IPS-11a (cell line): ENCODE data around the gene GPC5.

Experiments
- H3K4me3 ChIP-seq: one replicate; pipeline ENCODE4 v1.5.1; 2013; ENCODE audit warnings: low read depth, low read length, control low read depth

GPC5 gene

DNA sequence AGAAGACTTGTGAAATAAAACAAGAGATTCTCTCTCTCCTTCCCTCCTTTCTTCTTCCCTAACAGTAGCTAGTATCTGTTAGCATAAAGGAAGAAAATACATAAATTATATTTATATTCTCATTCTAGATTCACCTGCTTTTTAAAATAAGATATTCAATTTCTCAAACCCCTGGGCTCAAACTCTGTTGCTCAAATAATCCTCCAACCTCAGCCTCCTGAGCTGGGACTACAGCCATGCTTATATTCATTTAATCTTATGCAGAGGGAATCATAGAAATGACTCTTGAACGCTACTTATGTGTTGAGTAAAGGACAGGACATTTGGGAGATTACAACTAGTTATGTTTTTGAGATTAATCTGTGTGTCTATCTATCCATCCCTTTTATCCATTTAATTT, 56.2 kb downstream of the GPC5 start:
- no peak overlapping the region for H3K4me3 ChIP-seq

DNA sequence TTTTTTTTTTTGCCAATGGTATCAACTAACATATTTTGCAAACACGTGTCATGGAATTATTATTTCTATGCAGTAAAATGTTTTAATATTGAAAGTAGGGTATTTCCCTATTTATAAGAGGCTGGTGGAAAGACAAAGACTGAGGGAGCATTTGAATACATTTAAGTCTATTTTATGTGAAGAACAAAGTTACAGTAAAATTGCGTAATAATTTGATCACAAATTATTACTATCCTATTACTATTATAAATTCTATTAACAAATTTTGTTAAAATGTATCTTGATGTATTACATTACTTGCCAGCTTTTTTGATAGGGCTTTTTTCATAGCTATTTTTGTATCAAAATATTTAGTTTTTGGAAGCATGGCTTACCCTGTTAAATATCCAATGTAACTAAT, 58.4 kb downstream of the GPC5 start:
- no peak overlapping the region for H3K4me3 ChIP-seq

DNA sequence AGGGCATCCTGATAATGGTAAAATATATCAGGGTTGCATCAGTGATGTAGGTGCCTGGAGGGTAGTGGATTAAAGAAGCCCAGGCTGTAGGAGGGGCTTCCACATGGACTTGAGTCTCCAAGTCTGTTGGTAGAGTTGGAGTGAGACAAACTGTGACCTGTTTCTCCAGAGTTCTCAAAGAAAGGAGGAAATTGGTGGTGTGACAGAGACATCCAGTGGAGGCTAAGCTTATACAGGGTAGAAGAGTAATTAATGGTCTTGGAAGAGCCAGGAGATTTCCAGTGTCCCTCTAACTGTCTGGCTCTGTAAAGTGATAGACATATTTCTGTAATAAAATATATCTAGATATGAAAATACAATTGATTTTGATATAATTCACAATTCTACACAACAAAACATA, 61.1 kb downstream of the GPC5 start:
- no peak overlapping the region for H3K4me3 ChIP-seq

DNA sequence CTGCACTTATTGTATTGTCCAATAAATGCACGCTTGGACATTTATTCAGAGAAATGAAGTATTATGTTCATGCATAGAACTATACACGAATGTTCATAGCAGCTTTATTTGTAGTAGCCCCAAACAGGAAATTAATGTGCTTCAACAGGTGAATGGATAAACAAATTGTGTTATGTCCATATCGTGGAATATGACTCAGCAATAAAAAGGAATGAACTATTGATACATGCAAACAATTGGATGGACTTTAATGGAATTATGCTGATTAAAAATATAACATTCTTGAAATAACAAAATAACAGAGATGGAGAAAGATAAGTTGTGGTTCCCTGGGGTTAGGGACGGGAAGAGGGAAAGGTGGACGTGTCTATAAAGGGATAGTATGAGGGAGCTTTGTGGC, 65.9 kb downstream of the GPC5 start:
- H3K4me3 ChIP-seq, result no peak overlapping the region

DNA sequence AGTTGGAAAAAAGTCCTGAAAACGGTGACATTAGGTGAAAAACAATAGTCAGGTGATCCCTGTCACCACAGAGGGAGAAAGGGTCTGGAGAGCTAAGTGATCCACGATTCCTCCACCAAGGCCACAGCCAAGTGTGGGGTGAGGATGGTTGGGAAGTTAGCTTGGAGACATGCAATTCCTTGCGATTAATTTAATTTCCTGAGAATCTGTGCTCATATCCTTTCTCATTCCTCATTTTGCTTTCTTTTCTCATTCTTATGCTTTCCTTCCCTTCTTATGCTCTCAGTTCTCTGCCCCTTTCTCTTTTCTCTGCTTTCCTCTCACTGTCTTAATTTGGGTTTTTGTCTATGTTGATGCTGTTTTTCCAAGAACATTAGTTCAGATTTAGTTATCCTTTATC, 68.8 kb downstream of the GPC5 start:
- no peak overlapping the region for H3K4me3 ChIP-seq

DNA sequence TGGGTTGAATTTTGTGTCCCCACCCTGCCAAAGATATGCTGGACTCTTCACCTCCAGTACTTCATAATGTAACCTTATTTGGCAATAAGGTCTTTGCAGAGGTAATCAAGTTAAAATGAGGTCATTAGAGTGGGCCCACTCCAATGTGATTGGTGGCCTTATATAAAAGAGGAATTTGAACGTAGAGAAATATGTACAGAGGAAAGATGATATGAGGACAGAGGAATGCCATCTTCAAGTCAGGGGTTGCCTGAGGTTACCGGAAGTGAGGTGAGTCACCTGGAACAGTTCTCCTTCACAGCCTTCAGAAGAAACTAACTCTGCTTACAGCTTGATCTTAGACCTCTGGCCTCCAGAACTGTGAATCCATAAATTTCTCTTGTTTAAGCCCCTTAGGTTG, 69.9 kb downstream of the GPC5 start:
- no peak overlapping the region for H3K4me3 ChIP-seq

DNA sequence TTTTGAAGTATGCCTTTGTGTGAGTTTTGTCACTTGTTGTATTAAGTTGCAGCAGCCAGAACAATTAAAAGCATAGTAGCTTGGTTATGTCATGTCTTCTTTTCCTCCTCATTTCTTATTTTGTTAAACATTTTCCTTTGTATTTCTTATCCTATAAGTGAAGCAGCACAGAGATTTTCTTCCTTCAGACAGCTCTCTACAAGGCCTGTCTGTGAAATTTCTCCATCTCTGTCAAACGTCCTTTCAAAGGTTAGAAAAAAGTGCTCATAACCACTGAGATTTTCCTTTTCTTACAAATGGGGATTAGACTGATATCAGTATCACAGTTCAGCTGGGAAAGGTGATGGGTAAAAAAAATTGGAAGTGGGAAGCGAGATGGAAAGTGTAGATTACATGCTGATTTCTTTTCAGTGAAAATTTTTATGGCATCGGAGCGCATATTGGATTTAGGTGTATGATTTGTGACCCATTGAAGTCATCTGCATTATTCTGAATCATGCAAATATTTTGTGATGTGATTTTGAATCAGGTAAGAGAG, 71.7 kb downstream of the GPC5 start:
- H3K4me3 ChIP-seq, result no peak overlapping the region

DNA sequence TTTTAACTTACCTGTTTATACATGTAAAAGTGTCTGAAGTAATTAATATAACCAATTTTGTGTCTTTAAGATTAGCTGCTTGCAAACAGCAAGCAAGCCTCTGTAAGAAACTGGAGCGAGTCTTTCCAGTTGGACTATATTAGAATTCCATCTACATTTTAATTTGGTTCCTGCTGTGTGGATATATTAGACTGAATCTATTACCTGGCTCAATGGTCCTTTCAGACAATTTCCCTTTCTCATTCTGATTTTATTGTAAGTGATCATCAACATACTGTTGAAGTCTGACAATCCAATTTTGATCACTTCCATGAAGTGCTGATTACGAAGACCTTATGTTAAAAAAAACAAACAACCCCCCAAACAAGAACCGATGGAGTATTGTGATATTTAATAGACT, 72.3 kb downstream of the GPC5 start:
- H3K4me3 ChIP-seq, result no peak overlapping the region

DNA sequence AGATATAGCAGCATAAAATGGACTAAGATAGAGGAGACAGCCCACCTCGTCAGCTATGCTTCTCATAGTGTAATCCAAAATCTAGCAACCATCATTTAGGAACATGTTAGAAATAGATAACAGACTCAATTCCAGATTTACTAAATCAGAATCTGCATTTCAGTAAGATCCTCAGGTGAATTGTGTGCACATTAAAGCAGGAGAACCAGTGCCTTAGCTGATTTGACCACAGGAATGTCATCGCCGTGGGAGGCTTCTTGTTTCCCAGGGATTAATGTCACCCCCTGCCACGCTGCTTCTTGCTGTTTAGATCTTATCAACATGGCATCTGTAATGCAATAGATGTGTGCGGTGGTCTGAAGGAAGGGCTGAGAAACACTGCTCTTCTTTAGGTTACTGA, 84.0 kb downstream of the GPC5 start:
- H3K4me3 ChIP-seq, result no peak overlapping the region

DNA sequence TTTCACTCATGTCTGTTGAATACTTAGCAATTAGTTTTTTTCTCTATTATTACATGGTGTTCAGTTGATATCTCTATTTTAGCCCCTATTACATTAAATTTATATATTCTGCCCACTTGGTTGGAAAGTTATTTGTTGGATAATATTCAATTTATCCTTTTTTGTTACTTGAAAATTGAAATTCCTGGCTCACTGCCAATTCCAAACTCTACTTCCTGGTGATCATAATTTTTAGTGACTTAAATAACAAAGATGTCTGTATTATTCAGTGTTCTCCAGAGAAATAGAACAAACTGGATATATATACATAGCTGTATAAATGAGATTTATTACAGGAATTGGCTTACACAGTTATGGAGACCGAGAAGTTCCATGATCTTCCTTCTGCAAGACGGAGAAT, 93.6 kb downstream of the GPC5 start:
- no peak overlapping the region for H3K4me3 ChIP-seq

DNA sequence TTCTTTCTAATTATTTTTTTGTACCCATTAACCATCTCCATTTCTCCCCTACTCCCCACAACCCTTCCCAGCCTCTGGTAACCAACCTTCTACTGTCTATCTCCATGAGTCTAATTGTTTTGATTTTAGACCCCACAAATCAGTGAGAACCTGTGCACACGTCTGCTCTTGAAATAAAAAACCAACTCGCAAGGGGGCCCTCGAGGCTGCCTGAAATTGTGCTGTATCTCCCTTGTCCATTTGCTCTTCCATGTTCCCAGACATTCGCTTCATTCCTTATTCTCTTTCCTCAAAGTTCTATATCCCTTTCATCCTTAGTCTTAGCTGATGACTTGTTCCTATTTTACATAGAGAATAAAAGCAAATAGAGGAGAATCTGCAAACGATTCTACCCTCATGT, 95.0 kb downstream of the GPC5 start:
- no peak overlapping the region for H3K4me3 ChIP-seq

DNA sequence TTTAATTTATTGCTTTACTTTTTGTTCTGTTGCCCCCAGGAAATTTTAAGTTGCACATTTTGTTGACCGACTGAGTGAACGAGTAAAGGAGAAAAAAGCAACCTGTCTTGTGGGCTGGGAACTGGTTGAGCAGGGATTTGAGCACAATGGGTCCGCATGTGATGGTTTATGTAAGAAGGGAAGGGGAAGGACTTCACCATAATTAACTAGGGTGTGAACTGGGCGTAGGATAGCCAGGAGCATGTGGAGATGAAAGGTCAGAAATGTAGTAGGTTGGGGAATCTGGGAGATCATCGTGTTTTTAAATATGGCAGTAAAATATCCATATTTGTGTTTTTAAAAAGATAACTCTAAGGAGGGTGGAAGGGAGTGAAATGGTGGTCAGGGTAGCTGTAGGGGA, 99.9 kb downstream of the GPC5 start:
- H3K4me3 ChIP-seq, result no peak overlapping the region

DNA sequence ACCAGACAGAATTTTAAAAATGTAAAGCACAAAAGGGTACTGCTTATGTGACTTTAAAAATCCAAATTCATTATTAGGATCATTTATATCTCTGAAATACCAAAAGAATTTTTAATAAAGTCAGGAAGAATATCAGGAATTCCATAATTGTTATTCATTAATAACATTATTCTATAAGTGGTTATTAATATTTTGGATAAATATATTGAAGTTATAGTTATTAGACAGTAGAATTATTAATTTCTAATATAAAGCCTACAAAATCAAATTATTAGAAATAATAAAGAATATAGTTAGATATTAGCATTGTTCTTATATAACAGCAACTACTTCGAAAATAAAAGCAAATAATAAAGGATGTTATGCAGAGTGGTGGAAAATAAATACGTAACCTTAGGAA, 105.8 kb downstream of the GPC5 start:
- no peak overlapping the region for H3K4me3 ChIP-seq

DNA sequence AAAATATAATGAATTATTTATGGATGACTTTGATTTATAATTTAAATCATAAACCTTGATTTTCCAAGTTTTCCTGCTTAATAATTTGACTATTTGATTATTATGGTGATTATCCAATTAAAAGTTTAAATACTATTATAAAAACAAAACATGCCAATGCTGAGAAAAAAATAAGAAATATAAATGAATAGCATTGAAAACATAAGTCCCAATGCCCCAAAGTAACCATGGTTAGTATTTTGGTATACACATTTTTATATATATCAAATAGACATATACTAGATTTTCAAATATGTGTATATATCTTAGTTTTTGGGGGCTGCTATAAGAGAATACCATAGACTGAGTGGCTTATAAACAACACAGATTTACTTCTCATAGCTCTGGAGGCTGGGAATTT, 108.3 kb downstream of the GPC5 start:
- H3K4me3 ChIP-seq, result no peak overlapping the region

DNA sequence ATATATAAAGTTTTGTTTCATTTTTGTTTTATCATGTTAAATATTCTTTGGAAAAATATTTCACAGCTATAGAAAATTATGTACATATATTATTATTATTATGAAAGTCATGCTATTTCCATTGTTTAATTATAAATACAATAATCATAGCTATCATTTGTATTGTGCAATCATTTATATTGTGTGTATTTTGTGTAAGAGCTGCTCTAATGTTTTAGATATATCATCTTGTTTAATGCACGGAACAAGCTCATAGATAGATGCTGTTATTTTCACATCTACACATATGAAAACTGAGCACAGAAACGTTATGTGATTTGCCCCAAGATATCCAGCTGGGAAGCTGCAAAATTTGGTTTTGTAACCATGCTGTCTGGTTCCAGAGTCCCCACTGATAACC, 111.6 kb downstream of the GPC5 start:
- no peak overlapping the region for H3K4me3 ChIP-seq

DNA sequence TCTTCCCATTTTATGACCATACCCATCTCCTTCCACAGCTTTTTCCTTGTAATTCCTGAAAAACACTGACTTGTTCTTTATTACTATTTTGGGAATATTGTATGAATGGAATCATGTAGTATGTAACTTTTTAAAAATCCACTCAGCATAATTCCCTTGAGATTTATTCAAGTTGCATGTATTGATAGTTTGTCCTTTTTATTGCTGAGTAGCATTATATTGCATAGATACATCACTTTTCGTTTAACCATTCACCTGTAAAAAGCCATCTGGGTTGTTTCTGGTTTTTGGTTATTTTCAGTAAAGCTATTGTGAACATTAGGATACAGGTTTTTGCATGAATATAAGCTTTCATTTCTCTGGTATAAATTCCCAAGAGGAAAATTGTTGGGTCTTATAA, 115.4 kb downstream of the GPC5 start:
- H3K4me3 ChIP-seq, result no peak overlapping the region

DNA sequence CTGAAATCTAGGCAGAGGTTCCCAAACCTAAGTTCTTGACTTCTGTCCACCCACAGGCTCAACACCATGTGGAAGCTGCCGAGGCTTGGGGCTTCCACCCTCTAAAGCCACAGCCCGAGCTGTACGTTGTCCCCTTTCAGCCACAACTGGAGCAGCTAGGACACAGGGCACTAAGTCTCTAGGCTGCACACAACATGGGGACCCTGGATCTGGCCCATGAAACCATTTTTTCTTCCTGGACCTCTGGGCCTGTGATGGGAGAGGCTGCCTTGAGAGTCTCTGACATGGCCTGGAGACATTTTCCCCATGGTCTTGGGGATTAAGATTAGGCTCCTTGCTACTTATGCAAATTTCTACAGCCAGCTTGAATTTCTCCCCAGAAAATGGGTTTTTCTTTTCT, 118.4 kb downstream of the GPC5 start:
- H3K4me3 ChIP-seq, result no peak overlapping the region

DNA sequence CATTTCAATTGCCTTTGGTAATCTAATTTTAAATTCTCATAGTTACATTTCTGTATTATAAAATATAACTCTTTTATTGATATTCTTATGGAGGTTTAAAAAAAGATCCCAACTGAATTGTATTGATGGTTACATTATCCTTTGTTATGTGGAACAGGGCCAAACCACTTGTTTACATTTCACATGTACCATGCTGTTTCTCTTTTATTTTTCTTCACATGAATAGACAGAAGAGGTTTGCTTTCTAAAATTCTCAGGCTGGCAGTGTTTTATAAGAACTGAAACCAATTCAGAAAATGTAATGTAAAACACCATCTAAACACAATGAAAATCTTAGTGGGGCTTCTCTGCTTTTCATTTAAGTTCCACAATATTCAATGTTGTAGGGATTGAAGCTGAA, 122.5 kb downstream of the GPC5 start:
- no peak overlapping the region for H3K4me3 ChIP-seq

DNA sequence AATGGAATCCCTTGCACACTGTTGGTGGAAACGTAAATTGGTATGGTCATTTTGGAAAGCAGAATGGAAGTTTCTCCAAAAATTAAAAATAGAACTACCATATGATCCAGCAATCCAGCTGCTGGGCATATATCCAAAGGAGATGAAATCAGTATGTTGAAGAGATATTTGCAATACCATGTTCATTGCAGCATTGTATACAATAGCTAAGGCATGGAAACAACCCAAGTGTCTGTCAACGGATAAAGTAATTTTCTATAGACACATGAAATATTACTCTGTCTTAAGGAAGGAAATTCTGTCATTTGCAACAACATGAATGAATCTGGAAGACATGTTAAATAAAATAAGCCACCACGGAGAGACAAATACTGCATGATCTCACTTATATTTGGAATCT, 124.7 kb downstream of the GPC5 start:
- no peak overlapping the region for H3K4me3 ChIP-seq

DNA sequence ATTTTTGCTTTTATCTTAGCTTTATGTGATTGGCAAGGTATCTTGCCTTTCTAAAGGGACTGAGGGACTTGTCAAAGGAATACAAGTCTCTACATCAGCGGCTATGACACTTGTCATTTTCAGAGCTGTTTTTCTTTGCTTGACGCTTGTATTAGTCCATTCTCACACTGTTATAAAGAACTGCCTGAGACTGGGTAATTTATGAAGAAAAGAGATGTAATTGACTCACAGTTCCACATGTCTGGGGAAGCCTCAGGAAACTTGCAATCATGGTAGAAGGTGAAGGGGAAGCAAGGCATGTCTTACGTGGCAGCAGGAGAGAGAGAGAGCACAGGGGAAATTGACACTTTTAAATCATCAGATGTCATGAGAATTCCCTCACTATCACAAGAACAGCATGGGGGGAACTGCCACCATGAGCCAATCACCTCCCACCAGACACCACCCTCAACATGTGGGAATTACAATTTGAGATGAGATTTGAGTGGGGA, 128.2 kb downstream of the GPC5 start:
- no peak overlapping the region for H3K4me3 ChIP-seq

DNA sequence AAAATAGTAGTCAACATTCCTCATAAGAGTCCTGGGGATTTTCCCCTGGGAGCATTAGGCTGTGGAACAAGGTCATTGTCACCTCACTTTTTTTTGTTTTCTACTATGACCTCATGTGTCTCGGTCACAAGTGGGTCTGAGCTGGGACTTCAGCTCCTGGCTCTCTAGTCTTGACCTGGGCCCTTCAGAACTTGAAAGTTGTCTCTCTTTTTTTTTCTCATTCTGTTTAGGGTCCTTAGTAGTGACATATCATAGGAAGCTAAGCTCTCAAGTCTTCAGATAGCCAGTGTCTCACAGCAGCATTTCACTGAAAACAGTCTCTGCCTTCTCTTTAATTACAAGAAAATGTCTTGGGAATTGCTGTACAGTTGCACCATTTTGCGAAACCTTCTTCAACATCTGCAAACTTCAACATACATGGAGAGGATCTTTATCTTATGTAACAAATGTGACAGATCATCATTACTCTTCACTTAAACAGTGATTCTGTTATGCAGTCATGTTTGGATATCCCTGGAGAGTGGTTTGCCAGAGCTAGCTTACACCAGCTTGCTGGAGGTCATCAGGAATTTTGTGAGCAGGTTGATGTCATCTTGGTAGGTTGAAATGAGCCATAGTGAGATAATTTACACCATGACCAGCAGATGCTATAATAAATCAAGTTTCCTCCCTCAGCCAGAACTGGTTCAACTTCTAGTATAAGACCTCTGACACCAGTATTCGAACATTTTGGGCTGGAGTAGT, 131.5 kb downstream of the GPC5 start:
- no peak overlapping the region for H3K4me3 ChIP-seq

DNA sequence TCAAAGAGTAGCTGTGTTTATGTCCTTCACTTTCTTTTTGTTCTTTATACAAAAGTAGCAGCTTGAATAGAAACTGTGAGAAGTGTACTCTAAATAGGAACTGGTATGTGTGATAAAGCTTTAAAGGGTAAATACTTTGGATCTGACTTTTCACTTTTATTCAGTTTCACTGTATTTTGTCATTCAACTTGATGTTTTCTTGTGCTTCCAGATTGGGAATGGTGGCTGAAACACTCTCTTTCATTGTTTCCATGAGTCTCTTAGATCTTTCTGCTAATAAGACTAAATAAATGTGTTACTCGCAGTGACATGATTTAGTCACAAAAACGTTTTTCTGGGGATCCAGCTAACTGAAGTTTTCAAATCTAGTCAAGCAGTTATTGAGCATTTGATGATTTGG, 133.2 kb downstream of the GPC5 start:
- H3K4me3 ChIP-seq, result no peak overlapping the region

DNA sequence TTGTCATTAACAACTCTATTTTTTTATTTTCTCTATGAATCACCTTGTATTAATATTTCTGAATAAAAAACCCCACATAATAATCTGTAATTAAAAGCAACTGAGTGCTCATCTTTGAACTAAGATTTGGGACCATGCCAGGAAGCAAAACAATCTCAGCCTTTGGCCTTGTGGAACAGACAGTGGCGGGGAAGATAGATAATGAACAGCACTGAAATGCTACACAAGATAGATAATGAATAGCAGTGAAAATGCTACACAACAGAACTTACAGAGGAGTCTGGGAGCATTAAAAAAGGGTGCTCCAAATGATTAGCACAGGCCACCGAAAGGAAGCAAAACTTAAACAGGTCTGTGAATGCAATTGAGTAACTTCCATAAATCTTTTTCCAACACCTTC, 134.9 kb downstream of the GPC5 start:
- H3K4me3 ChIP-seq, result no peak overlapping the region
